GM19238 (cell line): ENCODE data around the gene PRMT5.
A peak's percentile ranks its signal among the peaks of the same experiment; 100 is the strongest.
"Not testable (repeated sequence)": the region's sequence is repeated elsewhere in the genome, so short reads cannot be mapped to it uniquely, and the experiment has no call there.

ENCODE experiments used
- DNase-seq: peaks from one replicate; pipeline ENCODE4 v3.0.0; 2011; ENCODE audit warnings: low spot score; ENCODE audit not compliant: insufficient read length

The PRMT5 gene

GRCh38 chr14:22935156-22935555 is 6.0 kb upstream of the PRMT5 start:
- DNase-seq, result no peak

GRCh38 chr14:22932146-22932545 is 3.0 kb upstream of the PRMT5 start:
- no peak for DNase-seq

DNA sequence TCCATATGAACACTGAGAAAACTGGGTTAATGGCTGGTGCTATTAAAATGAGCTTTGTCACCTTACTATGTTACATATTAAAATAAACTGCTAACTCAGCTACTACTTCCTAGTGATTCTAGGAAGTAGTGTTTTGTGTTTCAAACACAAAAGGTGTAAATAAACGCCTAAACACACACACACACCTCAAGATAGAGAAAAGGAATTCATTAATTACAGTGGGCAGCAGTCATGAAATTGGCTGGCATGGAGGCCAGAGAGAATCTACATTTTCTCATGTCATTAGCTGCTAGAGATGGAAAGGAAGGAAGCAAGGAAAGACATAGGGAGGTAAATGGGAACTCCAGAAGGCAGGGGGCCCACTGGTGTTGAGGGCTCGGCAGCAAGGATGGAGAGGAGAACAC is 787 bp upstream of the PRMT5 start:
- no peak for DNase-seq

DNA sequence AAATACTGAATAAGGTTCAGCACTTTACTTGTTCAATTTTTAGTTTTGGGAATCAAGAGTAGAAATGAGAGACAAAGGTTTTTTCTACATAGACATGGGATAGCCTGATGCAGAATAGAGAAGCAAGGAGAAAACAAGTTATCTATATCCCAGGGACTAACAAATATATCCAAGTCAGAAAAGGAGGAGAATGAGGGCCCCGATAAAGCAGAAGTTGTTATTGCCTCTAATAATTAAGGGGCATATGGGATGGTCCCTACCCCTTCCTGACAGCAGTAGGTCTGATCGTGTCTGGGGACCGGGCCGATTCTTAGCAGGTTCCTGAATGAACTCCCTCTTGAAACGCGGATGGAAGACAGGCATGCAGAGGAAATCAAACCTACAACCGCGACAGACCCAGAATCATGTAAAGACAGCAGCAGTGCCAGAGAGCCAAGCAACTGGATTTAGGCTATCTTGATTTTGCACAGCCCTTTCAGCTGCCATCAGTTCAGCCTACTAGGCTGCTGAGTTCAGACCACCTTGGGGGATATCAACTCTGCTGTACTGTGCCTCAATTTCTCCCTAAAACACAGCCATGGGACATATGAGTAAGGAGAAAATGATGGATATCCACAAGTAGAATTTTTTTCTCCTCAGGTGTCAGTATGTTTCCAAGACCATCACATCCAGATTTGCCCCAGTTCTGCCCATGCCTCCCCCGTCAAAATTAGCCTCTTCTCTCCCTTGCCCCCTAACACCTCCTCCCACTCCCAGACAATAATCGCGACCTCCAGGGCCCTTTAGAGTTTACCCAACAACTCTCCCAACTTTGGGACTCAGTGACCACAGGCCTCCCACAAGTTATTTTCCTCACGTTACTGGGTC is 706 bp downstream of the PRMT5 start:
- DNase-seq, result no peak

GRCh38 chr14:22926316-22926715 is 2.9 kb downstream of the PRMT5 start:
- no peak for DNase-seq

DNA sequence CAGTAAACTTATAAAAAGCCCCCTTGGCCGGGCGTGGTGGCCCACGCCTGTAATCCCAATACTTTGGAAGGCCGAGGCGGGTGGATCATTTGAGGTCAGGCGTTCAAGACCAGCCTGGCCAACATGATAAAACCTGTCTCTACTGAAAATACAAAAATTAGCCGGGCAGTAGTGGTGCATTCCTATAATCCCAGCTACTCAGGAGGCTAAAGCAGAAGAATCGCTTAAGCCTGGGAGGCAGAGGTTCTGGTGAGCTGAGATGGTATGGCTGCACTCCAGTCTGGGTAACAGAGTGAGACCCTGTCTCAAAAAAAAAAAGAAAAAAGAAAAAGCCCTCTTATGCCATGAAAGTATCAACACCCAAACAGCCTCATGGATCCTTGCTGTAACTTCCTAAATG is 3.7 kb downstream of the PRMT5 start:
- no peak for DNase-seq

- no peak for DNase-seq
Observed at GRCh38 chr14:22923746-22924145, 5.4 kb downstream of the PRMT5 start.

- no peak for DNase-seq
Observed at GRCh38 chr14:22922294-22922693, 6.9 kb downstream of the PRMT5 start.

GRCh38 chr14:22920697-22921096 is 8.5 kb downstream of the PRMT5 start:
- no peak for DNase-seq

DNA sequence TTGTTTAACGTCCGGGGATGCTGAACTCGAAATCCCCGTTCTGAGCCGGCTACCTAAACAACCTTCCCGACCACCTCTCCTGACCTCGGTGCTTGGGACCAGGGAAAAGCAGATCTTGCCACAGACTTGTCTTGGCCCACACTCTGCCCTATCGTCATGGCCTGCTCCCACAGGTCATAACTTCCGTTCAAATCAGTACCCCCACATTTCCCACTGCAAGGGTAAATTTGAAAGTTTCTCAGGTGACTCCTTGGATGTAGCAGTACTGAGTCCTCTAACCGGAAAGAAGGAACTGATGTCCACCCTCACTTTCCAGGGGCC is 9.6 kb downstream of the PRMT5 start:
- no peak for DNase-seq

- peak; percentile 85 for DNase-seq
Observed at GRCh38 chr14:22918804-22919600, 10.2 kb downstream of the PRMT5 start, which contains the start of gene RBM23. Gene RBM23 (minus strand): TSS chr14:22919149.

DNA sequence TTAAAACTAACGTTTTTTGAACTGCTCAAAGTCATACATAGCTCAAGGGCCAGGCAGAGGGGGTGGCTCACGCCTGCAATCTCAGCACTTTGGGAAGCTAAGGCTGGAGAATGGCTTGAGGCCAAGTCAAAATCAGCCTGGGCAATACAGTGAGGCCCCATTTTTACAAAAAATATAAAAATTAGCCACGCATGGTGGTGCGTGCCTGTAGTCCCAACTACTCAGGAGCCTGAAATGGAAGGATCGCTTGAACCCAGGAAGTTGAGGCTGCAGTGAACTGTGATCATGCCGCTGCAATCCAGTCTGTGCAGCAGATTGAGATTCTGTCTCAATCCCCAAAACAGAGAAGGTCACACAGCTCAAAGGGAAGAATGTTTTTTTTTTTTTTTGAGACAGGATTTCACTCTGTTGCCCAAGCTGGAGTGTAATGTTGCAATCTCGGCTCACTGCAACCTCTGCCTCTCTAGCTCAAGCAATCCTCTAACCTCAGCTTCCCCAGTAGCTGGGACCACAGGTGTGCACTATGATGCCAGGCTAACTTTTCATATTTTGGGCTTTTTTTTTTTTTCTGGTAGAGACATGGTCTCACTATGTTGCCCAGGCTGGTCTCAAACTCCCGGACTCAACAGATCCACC is 13.2 kb downstream of the PRMT5 start:
- DNase-seq, result no peak

- not testable (repeated sequence) for DNase-seq
Observed at GRCh38 chr14:22914836-22915235, 14.3 kb downstream of the PRMT5 start.

DNA sequence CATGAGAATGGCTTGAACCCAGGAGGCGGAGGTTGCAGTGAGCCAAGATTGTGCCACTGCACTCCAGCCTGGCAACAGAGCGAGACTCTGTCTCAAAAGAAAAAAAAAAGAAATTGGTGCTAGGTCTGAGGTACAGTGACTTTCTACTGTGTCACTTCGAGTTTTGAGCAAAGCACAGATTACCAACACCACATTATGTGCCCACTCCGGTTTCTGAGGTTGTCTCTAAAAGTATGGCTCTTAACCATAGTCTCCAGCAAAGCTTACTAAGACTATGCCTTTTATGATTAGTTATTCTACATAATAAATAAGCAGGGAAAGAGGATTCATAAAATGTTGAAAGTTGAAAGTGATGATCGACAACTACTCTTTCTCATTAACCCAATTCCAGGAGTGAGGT is 18.3 kb downstream of the PRMT5 start:
- no peak for DNase-seq

GRCh38 chr14:22908601-22909000 is 20.6 kb downstream of the PRMT5 start:
- no peak for DNase-seq

DNA sequence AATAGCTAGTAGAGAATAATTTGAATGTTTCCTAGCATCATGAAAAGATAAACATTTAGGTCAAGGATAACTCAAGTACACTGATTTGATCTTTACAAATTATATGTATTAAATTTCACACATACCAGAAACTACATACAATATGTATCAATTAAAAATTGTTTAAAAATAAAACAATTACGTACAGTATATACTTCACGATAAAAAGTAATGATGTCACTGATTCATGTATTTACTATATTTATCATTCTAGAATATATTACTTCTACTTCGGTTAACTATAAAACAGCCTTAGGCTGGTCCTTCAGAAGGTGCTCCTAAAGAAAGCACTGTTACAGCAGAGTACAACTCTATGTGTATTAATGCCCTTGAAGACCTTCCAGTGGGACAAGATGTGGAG is 21.7 kb downstream of the PRMT5 start:
- no peak for DNase-seq

DNA sequence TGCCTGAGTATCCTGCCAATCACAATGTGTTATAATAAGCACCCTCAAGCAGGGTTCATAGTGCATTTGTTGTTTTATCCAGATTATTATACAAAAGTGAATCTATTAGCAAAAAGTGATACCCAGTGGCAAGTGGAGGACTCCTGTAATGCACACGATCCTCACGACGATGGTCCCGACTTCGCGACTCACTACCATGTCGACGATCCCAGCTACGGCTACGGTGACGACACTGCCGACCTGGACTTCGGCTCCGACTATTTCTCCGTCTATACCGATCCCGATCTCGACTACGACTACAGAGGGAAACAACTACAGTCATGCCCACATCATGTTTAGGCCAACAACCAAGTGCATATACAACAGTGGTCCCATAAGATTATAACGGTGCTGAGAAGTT is 23.1 kb downstream of the PRMT5 start:
- DNase-seq, result no peak

DNA sequence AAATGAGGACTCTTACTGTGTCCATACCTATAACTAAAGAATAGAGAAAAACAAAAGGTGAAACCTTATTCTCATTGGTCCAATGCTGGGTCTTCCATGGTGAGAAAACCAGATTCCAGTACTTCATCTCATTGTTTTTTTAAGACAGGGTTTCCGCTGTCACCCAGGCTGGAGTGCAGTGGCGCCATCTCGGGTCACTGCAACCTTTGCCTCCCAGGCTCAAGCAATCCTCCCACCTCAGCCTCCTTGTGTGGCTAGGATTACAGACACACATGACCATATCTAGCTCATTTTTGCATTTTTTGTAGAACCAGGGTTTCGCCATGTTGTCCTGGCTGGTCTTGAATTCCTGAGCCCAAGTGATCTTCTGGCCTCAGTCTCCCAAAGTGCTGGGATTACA is 23.5 kb downstream of the PRMT5 start:
- DNase-seq, result no peak

DNA sequence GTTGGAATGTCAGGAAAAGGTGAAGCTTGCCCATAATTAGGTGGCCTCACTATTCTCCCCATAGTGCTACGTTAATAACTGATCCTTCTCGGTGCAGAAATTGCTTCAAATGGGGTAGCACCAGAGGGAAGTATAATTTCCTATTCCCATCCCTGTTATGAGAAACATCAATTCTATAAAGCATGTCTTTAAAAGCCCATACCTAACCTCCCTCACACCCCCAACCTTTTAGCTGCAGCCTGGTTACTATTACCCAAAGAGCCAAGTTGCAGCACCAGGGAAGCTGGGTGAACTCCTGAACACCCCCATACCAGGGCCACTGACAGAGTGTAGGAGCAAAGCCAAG is 25.5 kb downstream of the PRMT5 start:
- no peak for DNase-seq

DNA sequence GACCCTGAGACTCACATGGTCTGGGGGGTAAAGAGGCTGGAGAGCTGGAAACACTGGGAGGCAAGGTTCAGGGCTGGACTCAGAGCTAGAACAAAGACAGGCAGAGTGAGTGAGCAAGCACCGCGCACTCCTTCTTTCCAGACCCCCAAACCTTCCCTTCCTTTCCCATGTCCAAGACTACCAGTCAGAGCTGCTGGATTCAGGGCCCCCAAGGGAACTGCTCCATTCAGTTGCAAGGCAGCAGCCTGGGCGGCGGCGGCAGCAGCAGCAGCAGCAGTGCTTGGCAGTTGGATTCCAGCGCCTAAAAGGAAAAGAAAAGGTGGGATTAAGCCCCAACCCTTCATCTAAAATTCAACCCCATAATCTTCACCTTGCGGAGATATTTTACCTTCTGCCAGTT is 27.4 kb downstream of the PRMT5 start:
- DNase-seq, result no peak

DNA sequence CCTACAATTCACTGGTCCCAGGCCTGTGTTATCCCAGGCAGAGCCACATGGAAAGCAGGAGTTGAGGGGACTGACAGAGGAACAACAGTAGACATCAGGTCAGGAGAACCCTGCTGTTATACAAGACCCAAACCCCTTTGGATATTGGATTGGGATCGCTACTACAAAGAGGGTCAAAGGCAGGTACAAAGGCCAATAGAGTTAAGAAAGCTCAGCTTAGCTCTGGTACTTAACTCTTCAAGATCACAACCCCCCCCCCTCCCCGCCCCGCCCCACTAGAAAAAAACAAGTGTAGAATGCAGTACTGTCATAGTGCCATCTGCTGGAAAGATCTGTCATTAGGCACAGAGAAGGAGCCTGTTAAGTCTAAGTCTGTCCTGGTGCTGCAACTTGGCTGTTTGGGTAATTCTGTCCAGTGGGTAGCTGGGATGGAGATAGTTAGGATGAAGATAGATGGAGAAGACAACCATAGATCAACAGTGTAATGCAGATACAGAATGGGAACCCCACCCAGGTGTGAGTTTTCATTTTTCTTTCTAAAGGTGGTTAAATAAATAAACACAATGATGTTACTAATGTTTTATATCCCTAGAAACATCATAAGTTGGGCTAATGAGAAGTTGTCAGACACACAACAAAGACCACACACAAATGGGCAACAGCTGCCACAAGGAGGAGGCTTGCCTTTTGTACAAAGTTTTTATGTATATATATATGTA is 28.9 kb downstream of the PRMT5 start:
- peak; percentile 36 for DNase-seq
